Endothelial cell of umbilical vein (primary cell): ENCODE results near the gene MED26. TPM values are rescaled to one million over a fixed set of nuclear protein-coding genes. Genes with fewer than 3 reads are reported as not detected.

Experiments
- BruUV-seq: library from RNA; stranded (reverse); fragments of 400-500 nt; replicated peaks from 2 replicates; lab custom pipeline; 2021; lab: Mats Ljungman, UMichigan
- CTCF ChIA-PET: fragments of 300-600, 350-600 bp; sonication (Branson Sonifier 250); formaldehyde crosslinking; loops from one replicate; lab custom pipeline; 2021; ENCODE audit warnings: antibody characterized with exemption, inconsistent platforms; lab: Charles Lee
- POLR2A ChIA-PET: fragments of 300-600, 350-600 bp; sonication (Branson Sonifier 250); formaldehyde crosslinking; loops from one replicate; lab custom pipeline; 2021; ENCODE audit warnings: antibody characterized with exemption, inconsistent platforms; lab: Charles Lee
- DNase-seq: peaks from one replicate; pipeline ENCODE4 v3.0.0-alpha.2; 2011; ENCODE audit warnings: low read depth, low spot score
- FAIRE-seq: peaks from 2 replicates; lab custom pipeline; 2011; peaks lifted over from hg19 to GRCh38; lab: Jason Lieb, UNC
- H2AFZ ChIP-seq: 2 replicates; pipeline ENCODE4 v1.6.0; 2012; ENCODE audit warnings: low read depth, low read length, control low read depth, inconsistent platforms
- H3K27ac ChIP-seq: 2 replicates; pipeline ENCODE4 v1.5.1; 2011; ENCODE audit warnings: low read depth, mild to moderate bottlenecking, control low read depth, low read length, moderate library complexity; ENCODE audit not compliant: insufficient read depth
- H3K27me3 ChIP-seq, 2 experiments: 2 replicates each; pipeline versions ENCODE4 v1.6.0 to v1.6.1; 2011; ENCODE audit warnings: low read length in 2 of 2, mixed read lengths in 1 of 2; ENCODE audit not compliant: control insufficient read depth in 2 of 2, insufficient read depth in 2 of 2
- H3K36me3 ChIP-seq, 2 experiments: 2 replicates in 1 of 2; 3 replicates in 1 of 2; pipeline ENCODE4 v1.5.1; 2011; ENCODE audit warnings: low read length in 2 of 2, mild to moderate bottlenecking in 1 of 2, moderate library complexity in 1 of 2; ENCODE audit not compliant: control insufficient read depth in 2 of 2, insufficient read depth in 2 of 2; ENCODE audit errors: extremely low read depth in 1 of 2
- H3K4me1 ChIP-seq: 3 replicates; pipeline ENCODE4 v1.5.1; 2011; ENCODE audit warnings: mild to moderate bottlenecking, low read length; ENCODE audit not compliant: control insufficient read depth, insufficient read depth; ENCODE audit errors: extremely low read depth
- H3K4me2 ChIP-seq: 2 replicates; pipeline ENCODE4 v1.6.1; 2011; ENCODE audit warnings: low read length, control low read depth, mixed read lengths; ENCODE audit not compliant: insufficient read depth
- H3K4me3 ChIP-seq, 3 experiments: fragments of 200-600 bp in 1 of 3; sonication (generic), shearing (Covaris generic) in 1 of 3; replicated peaks in 1 of 3; 2 replicates each; pipeline ENCODE4 v1.5.1; 2011 to 2016; ENCODE audit warnings: control low read depth in 3 of 3, low read length in 3 of 3, mild to moderate bottlenecking in 2 of 3, inconsistent platforms in 1 of 3, low read depth in 1 of 3, moderate library complexity in 1 of 3; ENCODE audit not compliant: insufficient read depth in 1 of 3
- H3K79me2 ChIP-seq: 2 replicates; pipeline ENCODE4 v1.6.0; 2012; ENCODE audit warnings: low read length, inconsistent platforms; ENCODE audit not compliant: control insufficient read depth, insufficient read depth
- H3K9ac ChIP-seq: replicated peaks from 2 replicates; pipeline ENCODE3; 2011; ENCODE audit warnings: low read length, control low read depth; ENCODE audit not compliant: insufficient read depth; ENCODE audit errors: extremely low read depth
- H3K9me1 ChIP-seq: replicated peaks from 3 replicates; pipeline ENCODE4 v1.6.0; 2011; ENCODE audit warnings: mild to moderate bottlenecking, low read length; ENCODE audit not compliant: control insufficient read depth, insufficient read depth; ENCODE audit errors: extremely low read depth
- H3K9me3 ChIP-seq: replicated peaks from 2 replicates; pipeline ENCODE4 v1.5.1; 2012; ENCODE audit warnings: low read length, inconsistent platforms; ENCODE audit not compliant: control insufficient read depth, insufficient read depth
- H4K20me1 ChIP-seq: replicated peaks from 2 replicates; pipeline ENCODE3; 2011; ENCODE audit warnings: mild to moderate bottlenecking, low read length; ENCODE audit not compliant: control insufficient read depth, insufficient read depth; ENCODE audit errors: extremely low read depth
- EZH2 ChIP-seq: IDR thresholded peaks from 2 replicates; pipeline ENCODE4 v1.6.1; 2012; ENCODE audit warnings: borderline replicate concordance, low read depth, mild to moderate bottlenecking, moderate library complexity, low read length, inconsistent platforms; ENCODE audit not compliant: severe bottlenecking
- FOS ChIP-seq: IDR thresholded peaks from 2 replicates; pipeline ENCODE4 v1.6.1; 2011; ENCODE audit warnings: mild to moderate bottlenecking, low read length, moderate library complexity, borderline replicate concordance; ENCODE audit not compliant: insufficient read depth
- GATA2 ChIP-seq: IDR thresholded peaks from 2 replicates; pipeline ENCODE4 v1.7.0; 2011; ENCODE audit warnings: low read depth, mild to moderate bottlenecking, moderate library complexity, mixed read lengths, low read length; ENCODE audit not compliant: insufficient read length, insufficient read depth
- JUN ChIP-seq: IDR thresholded peaks from 2 replicates; pipeline ENCODE4 v1.6.1; 2011; ENCODE audit warnings: borderline replicate concordance, low read depth; ENCODE audit not compliant: insufficient read length, insufficient read depth
- MYC ChIP-seq: IDR thresholded peaks from one replicate; pipeline ENCODE4 v1.6.1; 2011; ENCODE audit warnings: mild to moderate bottlenecking, low read depth, low read length
- POLR2A ChIP-seq: IDR thresholded peaks from 2 replicates; pipeline ENCODE4 v1.6.1; 2012; ENCODE audit warnings: low read depth, mild to moderate bottlenecking, control low read depth, low read length
- POLR2AphosphoS5 ChIP-seq: IDR thresholded peaks from 2 replicates; pipeline ENCODE4 v1.6.1; 2012; ENCODE audit warnings: low read depth, mild to moderate bottlenecking, control low read depth, low read length, moderate library complexity; ENCODE audit not compliant: insufficient read depth
- dilution Hi-C: fragments of 300-500 bp; cut with MboI; formaldehyde crosslinking; loops from one replicate; pipeline ENCODE4 v1.15.0; 2019; ENCODE audit warnings: low sequenced_read_pairs; ENCODE audit not compliant: extremely low pct_ligation_motif_present
- intact Hi-C: fragments of 100-400 bp; cut with micrococcal nuclease; formaldehyde crosslinking; loops from one replicate; pipeline ENCODE4 v1.10.0; 2022
- polyA plus RNA-seq, 4 experiments: library from polyadenylated mRNA; depleted of rRNA in 3 of 4; stranded (reverse) in 3 of 4; unstranded in 1 of 4; fragments of >200 nt; gene quantifications; 2 replicates each; pipeline versions ENCODE4 v1.2.1 to v1.2.3, GENCODE V29; 2011 to 2012; ENCODE audit warnings: missing spikeins in 1 of 4
- total RNA-seq: library from RNA; stranded (reverse); gene quantifications from 2 replicates; pipeline ENCODE4 v1.2.3, GENCODE V29; 2021
- TF ChIP-seq, protein P1 (sequence below), 2 donors: IDR thresholded peaks; 1 replicate in 1 of 2; 2 replicates in 1 of 2; pipeline ENCODE4 v1.5.1; 2011; ENCODE audit warnings: low read length in 2 of 2, mild to moderate bottlenecking in 2 of 2, moderate library complexity in 2 of 2, control low read depth in 1 of 2, inconsistent platforms in 1 of 2, low read depth in 1 of 2; ENCODE audit not compliant: insufficient read depth in 1 of 2; ENCODE audit errors: extremely low read depth in 1 of 2
- TF ChIP-seq, protein P2 (sequence below): IDR thresholded peaks from 2 replicates; pipeline ENCODE4 v1.6.1; 2011; ENCODE audit not compliant: insufficient read depth, insufficient read length

The MED26 gene
- total and polyA plus RNA-seq, 2 donors (not counting 3 experiments of a cell fraction or from before 2014, with no cell fraction given), result 5.6 to 13.4 TPM

DNA sequence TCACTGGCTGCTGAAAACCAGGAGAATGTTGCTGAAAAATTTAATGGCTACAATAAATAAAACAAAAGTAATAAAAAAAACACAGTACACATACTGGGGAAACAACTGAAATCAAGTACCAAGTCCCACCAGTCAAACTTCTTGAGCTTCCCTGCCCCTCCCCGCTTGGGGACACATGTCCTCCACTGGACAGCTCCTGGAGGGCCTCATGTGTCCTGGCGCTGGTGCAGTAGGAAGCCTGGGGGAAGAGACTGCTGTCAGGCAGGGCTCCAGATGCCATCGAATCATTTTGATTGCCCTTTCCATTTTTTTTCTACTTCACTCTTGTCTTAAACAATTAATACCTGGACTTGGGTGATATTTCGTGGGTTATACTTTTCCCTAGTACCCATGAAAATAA is 29.2 kb downstream of the MED26 start:
- Histone ChIP-seq H3K4me3 (no peak overlapping the region), H3K9me3 (no peaks in the 10 kb centered on the region), H3K27ac (no peak overlapping the region), H2AFZ (no peak overlapping the region), H3K79me2 (peaks cover 85% of the 10 kb centered on the region), H3K9ac (no peak overlapping the region), H4K20me1 (no peaks in the 10 kb centered on the region), H3K4me2 (no peak overlapping the region), H3K27me3 (no peaks in the 10 kb centered on the region), H3K9me1 (no peaks in the 10 kb centered on the region), H3K36me3 (no peaks in the 10 kb centered on the region), H3K4me1 (peaks cover 5% of the 10 kb centered on the region)
- TF ChIP-seq POLR2AphosphoS5 (no peak), JUN (no peak), GATA2 (no peak), MYC (no peak), EZH2 (no peak), FOS (no peak), POLR2A (no peak)
- TF ChIP-seq, protein P1, sequence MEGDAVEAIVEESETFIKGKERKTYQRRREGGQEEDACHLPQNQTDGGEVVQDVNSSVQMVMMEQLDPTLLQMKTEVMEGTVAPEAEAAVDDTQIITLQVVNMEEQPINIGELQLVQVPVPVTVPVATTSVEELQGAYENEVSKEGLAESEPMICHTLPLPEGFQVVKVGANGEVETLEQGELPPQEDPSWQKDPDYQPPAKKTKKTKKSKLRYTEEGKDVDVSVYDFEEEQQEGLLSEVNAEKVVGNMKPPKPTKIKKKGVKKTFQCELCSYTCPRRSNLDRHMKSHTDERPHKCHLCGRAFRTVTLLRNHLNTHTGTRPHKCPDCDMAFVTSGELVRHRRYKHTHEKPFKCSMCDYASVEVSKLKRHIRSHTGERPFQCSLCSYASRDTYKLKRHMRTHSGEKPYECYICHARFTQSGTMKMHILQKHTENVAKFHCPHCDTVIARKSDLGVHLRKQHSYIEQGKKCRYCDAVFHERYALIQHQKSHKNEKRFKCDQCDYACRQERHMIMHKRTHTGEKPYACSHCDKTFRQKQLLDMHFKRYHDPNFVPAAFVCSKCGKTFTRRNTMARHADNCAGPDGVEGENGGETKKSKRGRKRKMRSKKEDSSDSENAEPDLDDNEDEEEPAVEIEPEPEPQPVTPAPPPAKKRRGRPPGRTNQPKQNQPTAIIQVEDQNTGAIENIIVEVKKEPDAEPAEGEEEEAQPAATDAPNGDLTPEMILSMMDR (IDR thresholded peaks at IDR 0.05; ENCODE audit: extremely low read depth in 1 of 2, insufficient read depth in 1 of 2, low read depth in 1 of 2, low read length in 2 of 2), result no peak
- TF ChIP-seq, protein P2, sequence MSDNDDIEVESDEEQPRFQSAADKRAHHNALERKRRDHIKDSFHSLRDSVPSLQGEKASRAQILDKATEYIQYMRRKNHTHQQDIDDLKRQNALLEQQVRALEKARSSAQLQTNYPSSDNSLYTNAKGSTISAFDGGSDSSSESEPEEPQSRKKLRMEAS, result no peak
- DNase-seq (no peak), FAIRE-seq (no peak)
- ChIA-PET POLR2A (no interaction called here), CTCF (no interaction called here)
- BruUV-seq, result no TSS peak
- intact Hi-C loops (no loop called here), dilution Hi-C loops (no loop called here)
